ENCODE results near the gene KCNQ5. TPM values are rescaled to one million over a fixed set of nuclear protein-coding genes. Genes with fewer than 3 reads are reported as not detected.
A peak's percentile ranks its signal among the peaks of the same experiment; 100 is the strongest.

The KCNQ5 gene
- polyA plus RNA-seq, 1 donor (not counting 4 experiments of a cell fraction or from before 2014, with no cell fraction given) = 3.4 TPM

DNA sequence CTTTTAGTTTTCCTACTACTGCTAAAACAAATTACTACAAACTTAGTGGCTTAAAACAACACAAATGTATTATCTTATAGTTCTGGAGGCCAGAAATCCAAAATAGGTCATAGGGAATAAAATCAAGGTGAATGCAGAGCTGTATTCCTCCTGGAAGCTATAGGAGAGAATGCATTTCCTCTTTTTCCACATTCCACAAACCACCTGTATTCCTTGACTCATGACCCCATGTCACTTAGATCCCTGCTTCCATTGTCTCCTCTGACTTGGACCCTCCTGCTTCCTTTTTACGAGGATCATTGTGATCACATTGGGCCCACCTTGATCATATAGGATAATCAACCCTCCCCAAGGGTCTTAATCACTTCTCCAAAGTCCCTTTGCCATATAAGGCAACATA, 200.8 kb downstream of the KCNQ5 start:
- FAIRE-seq (no peak), DNase-seq (ENCODE audit: low read depth, low spot score) (no peak)
- H3K9me1 ChIP-seq (ENCODE audit: control insufficient read depth, extremely low read depth, insufficient read depth, low read length) = no peaks in the 10 kb centered on the region
- TF ChIP-seq, protein P1, sequence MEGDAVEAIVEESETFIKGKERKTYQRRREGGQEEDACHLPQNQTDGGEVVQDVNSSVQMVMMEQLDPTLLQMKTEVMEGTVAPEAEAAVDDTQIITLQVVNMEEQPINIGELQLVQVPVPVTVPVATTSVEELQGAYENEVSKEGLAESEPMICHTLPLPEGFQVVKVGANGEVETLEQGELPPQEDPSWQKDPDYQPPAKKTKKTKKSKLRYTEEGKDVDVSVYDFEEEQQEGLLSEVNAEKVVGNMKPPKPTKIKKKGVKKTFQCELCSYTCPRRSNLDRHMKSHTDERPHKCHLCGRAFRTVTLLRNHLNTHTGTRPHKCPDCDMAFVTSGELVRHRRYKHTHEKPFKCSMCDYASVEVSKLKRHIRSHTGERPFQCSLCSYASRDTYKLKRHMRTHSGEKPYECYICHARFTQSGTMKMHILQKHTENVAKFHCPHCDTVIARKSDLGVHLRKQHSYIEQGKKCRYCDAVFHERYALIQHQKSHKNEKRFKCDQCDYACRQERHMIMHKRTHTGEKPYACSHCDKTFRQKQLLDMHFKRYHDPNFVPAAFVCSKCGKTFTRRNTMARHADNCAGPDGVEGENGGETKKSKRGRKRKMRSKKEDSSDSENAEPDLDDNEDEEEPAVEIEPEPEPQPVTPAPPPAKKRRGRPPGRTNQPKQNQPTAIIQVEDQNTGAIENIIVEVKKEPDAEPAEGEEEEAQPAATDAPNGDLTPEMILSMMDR (optimal IDR thresholded peaks at IDR 0.05 in 1 of 3, IDR thresholded peaks at IDR 0.05 in 1 of 3, conservative IDR thresholded peaks at IDR 0.05 in 1 of 3; ENCODE audit: extremely low read depth in 1 of 3, insufficient read depth in 2 of 3, low read length in 3 of 3) = no peak
- TF ChIP-seq EZH2 (IDR thresholded peaks at IDR 0.05; ENCODE audit: low read length) = no peak
- no peak overlapping the region for H3K4me3 ChIP-seq (ENCODE audit: control insufficient read depth in 2 of 3, extremely low read depth in 1 of 3, insufficient read depth in 2 of 3, low read depth in 1 of 3, low read length in 3 of 3)
- H3K4me1 ChIP-seq (ENCODE audit: control insufficient read depth, extremely low read depth, insufficient read depth, low read length) = peaks cover 46% of the 10 kb centered on the region
- dilution Hi-C loops (cut with MboI; ENCODE audit: extremely low pct_ligation_motif_present, low sequenced_read_pairs) = no loop called here
- H4K20me1 ChIP-seq (ENCODE audit: control insufficient read depth, extremely low read depth, insufficient read depth, low read length) = no peaks in the 10 kb centered on the region
- H3K9me3 ChIP-seq (ENCODE audit: control insufficient read depth, low read depth, low read length) = no peaks in the 10 kb centered on the region
- no peak overlapping the region for H3K27ac ChIP-seq (ENCODE audit: control insufficient read depth, insufficient read depth, low read length)
- H3K4me2 ChIP-seq (ENCODE audit: control insufficient read depth, extremely low read depth, insufficient read depth, low read depth, low read length) = no peak overlapping the region
- H2AFZ ChIP-seq (ENCODE audit: control insufficient read depth, low read length) = no peak overlapping the region
- no peaks in the 10 kb centered on the region for H3K36me3 ChIP-seq (ENCODE audit: control insufficient read depth in 2 of 2, extremely low read depth in 1 of 2, insufficient read depth in 2 of 2, low read length in 2 of 2)
- no peaks in the 10 kb centered on the region for H3K79me2 ChIP-seq (ENCODE audit: control insufficient read depth, insufficient read depth, low read length)
- no peaks in the 10 kb centered on the region for H3K27me3 ChIP-seq (ENCODE audit: control insufficient read depth, extremely low read depth, insufficient read depth, low read length)
- no peak overlapping the region for H3K9ac ChIP-seq (ENCODE audit: control insufficient read depth, extremely low read depth, insufficient read depth, low read length)

DNA sequence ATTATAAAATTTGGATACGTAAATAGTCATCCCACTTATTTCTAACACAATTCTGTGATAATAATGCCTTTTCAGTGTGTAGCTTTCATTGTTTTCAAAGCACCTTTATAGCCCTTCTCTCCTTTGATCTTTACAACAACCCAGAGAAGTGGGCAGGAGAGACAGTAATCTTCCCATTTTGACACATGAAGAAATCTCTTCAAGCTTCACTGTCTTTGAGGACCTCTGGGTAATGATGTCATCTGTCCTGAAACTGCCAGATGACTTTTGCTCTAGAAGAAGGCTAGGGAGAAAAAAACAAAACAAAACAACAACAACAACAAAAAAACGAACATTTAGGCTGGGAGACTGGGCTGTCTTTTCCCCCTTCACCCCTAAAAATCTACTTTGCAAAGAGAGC, 203.0 kb downstream of the KCNQ5 start:
- no peaks in the 10 kb centered on the region for H3K27me3 ChIP-seq (ENCODE audit: control insufficient read depth, extremely low read depth, insufficient read depth, low read length)
- dilution Hi-C loops (cut with MboI; ENCODE audit: extremely low pct_ligation_motif_present, low sequenced_read_pairs) = no loop called here
- H3K4me3 ChIP-seq (ENCODE audit: control insufficient read depth in 2 of 3, extremely low read depth in 1 of 3, insufficient read depth in 2 of 3, low read depth in 1 of 3, low read length in 3 of 3) = no peak overlapping the region
- H3K9ac ChIP-seq (ENCODE audit: control insufficient read depth, extremely low read depth, insufficient read depth, low read length) = no peak overlapping the region
- no peak overlapping the region for H3K4me2 ChIP-seq (ENCODE audit: control insufficient read depth, extremely low read depth, insufficient read depth, low read depth, low read length)
- TF ChIP-seq EZH2 (IDR thresholded peaks at IDR 0.05; ENCODE audit: low read length) = no peak
- TF ChIP-seq, protein P1 (optimal IDR thresholded peaks at IDR 0.05 in 1 of 3, IDR thresholded peaks at IDR 0.05 in 1 of 3, conservative IDR thresholded peaks at IDR 0.05 in 1 of 3; ENCODE audit: extremely low read depth in 1 of 3, insufficient read depth in 2 of 3, low read length in 3 of 3) = no peak
- peak overlapping the region; percentile 50 for H3K27ac ChIP-seq (ENCODE audit: control insufficient read depth, insufficient read depth, low read length)
- DNase-seq (ENCODE audit: low read depth, low spot score) = no peak
- H4K20me1 ChIP-seq (ENCODE audit: control insufficient read depth, extremely low read depth, insufficient read depth, low read length) = no peaks in the 10 kb centered on the region
- H3K4me1 ChIP-seq (ENCODE audit: control insufficient read depth, extremely low read depth, insufficient read depth, low read length) = peaks cover 41% of the 10 kb centered on the region
- H3K79me2 ChIP-seq (ENCODE audit: control insufficient read depth, insufficient read depth, low read length) = no peaks in the 10 kb centered on the region
- no peak overlapping the region for H2AFZ ChIP-seq (ENCODE audit: control insufficient read depth, low read length)
- no peaks in the 10 kb centered on the region for H3K9me1 ChIP-seq (ENCODE audit: control insufficient read depth, extremely low read depth, insufficient read depth, low read length)
- H3K9me3 ChIP-seq (ENCODE audit: control insufficient read depth, low read depth, low read length) = no peaks in the 10 kb centered on the region
- no peaks in the 10 kb centered on the region for H3K36me3 ChIP-seq (ENCODE audit: control insufficient read depth in 2 of 2, extremely low read depth in 1 of 2, insufficient read depth in 2 of 2, low read length in 2 of 2)
- FAIRE-seq = no peak

Data from keratinocyte (primary cell).